Measurements from ENCODE around the gene KLK11.

GRCh38 chr19:51027126-51027806 lies 850 bp upstream of the KLK11 start:
- TF ChIP-seq EZH2 (IDR thresholded peaks at IDR 0.05; ENCODE audit: insufficient read depth, low read length), result no peak
- TF ChIP-seq, protein P1, sequence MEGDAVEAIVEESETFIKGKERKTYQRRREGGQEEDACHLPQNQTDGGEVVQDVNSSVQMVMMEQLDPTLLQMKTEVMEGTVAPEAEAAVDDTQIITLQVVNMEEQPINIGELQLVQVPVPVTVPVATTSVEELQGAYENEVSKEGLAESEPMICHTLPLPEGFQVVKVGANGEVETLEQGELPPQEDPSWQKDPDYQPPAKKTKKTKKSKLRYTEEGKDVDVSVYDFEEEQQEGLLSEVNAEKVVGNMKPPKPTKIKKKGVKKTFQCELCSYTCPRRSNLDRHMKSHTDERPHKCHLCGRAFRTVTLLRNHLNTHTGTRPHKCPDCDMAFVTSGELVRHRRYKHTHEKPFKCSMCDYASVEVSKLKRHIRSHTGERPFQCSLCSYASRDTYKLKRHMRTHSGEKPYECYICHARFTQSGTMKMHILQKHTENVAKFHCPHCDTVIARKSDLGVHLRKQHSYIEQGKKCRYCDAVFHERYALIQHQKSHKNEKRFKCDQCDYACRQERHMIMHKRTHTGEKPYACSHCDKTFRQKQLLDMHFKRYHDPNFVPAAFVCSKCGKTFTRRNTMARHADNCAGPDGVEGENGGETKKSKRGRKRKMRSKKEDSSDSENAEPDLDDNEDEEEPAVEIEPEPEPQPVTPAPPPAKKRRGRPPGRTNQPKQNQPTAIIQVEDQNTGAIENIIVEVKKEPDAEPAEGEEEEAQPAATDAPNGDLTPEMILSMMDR (IDR thresholded peaks at IDR 0.05; ENCODE audit: insufficient read depth, low read depth, low read length), result no peak
